Measurements from ENCODE around the gene MACROD2.

MACROD2 gene

DNA sequence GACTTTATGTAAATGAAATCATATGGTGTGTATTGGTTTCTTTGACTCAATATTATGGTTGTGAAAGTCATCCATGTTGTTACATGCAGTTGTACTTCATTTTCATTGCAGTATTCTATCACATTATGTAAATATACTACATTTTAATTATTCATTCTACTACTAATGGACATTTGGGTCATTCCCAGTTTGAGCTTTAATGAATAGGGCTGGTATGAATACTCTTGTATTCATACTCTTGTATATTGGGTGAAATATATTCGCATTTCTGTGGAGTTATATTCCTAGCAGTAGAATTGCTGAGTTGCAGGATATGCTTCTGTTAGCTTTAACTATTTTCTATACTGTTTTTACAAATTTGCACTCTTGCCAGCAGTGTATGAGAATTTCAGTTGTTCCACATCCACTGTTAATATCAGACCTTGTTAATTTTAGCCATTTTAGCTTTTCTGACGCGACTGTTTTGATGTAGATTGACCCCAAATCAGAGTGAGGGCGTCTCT is 1633.6 kb downstream of the MACROD2 start:
- no peak for DNase-seq (ENCODE audit: low read depth)

DNA sequence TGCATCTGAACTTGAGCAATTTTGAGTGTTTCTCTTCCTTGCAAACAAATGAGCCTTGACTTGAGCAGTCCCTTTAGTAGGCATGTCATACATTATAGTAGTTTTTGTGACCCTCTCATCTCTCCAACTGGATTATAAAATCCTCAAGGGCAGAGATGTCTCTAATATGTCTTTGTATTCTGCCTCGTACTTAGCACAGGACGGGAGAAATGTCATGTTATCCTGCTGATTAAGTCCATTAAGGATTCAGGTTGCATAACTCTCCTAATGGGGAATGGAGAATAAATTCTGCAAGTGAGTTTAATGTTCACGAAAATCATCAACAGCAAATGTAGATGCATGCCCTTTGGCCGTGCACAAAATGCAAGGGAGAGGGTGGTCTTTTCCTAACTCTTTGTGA is 1635.0 kb downstream of the MACROD2 start:
- no peak for DNase-seq (ENCODE audit: low read depth)

DNA sequence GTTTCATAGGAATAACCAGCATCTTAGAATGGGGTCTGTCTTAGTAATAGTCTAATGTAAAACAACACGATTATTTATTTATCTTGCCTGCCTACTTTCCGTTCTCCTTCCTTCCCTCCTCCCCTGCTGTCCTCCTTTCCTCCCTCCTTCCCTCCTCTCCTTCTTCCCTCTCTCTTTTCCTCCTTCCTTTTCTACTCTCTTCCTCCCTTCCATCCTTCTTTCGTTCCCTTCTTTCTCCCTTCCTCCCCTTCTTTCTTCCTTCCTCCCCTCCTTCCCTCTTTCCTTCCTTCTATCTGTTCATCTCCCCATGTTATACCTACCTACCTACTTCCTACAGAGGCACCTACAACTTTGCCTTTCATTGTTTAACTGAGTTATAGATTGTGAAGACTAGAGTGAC is 1637.4 kb downstream of the MACROD2 start:
- DNase-seq (ENCODE audit: low read depth) = no peak

DNA sequence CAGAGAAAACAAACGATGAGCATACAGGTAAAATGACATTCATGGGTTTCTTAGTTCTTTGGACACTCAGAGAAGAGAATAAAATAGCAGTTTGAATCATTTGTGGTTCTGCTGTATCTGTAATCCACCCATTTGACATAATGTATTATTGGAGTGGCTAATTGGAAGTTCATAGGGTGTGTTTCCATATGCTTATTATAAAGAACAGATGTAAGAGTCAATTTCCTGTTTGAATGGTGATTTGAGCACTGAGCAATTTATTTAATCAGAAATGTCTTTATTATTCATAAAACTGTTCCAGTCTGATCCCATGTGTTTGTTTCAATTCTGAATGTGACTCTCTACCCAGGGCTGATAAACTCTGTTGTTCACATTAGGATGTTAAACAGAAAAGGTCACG is 1638.8 kb downstream of the MACROD2 start:
- no peak for DNase-seq (ENCODE audit: low read depth)

DNA sequence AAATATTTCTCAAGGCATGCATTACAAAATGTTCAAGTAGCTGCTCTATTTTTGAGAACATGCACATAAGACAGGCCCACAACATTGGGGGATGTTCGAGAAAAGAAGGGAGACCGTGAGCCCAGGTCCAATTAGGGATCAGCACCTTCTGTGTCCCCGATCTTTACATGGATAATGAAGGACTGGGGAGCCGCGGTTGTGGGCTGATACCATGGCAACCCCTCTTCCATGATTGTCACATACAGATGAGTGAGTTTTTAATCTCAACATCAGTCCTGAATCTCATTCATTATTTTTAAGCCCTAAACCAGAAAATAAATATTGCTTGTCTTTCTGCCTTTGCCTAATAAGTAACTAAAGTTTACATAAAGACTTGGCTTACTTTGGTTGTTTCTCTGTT is 1642.2 kb downstream of the MACROD2 start:
- DNase-seq (ENCODE audit: low read depth) = no peak

DNA sequence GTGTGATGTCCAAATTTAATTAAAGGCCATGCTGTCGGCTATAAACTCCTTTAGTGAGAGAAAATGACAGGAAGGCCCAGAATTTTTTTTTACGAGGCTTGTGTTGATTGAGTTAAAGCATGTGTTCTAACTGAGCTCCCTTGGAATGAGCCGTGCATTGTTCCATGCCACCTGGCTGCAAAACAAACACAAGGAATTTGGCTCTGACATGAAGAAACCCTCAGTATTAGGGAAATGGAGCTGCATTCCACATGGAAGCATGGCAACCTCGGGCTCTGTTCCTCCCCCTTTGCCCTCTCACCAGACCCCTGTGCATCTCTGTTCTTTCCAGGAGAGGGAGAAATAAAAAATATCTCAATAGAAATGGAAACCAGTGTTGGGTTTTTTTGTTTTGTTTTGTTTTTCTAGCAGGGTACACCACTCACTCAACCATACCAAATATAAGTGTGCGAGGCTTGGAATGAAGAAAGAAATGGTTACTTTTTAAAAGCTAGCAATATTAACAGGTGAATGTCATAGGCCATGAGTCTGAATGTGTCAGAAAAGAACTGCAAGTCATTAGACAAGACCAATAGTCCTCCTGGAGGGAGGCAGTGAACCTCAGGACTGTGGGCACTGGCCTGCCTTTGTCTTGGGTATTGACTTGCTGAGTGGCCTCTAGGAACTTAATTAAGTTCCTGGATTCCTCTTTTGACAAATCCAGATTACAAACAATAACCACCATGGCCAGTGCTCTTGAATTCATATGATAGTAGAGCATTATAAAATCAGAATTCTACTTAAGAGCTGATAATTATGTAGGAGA is 1642.8 kb downstream of the MACROD2 start:
- DNase-seq (ENCODE audit: low read depth) = no peak

DNA sequence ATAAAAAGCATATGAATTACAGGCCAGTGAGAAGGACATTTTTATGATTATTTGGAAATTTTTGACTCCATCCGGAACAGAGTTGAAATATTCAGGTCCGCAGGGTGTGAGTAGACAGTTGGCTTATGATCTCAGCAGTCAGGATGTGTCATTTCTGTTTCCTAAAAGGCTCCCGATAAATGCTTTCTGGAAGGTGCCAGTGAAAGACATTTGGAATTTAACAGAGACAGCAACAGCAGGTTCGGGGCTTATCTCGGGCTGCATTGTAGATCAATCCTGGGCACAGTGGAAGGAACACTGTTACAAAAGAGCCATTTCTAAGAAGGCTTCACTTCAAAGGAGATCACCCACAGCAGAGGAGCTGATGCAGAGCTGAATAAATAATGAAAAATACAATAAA is 1643.5 kb downstream of the MACROD2 start:
- no peak for DNase-seq (ENCODE audit: low read depth)

DNA sequence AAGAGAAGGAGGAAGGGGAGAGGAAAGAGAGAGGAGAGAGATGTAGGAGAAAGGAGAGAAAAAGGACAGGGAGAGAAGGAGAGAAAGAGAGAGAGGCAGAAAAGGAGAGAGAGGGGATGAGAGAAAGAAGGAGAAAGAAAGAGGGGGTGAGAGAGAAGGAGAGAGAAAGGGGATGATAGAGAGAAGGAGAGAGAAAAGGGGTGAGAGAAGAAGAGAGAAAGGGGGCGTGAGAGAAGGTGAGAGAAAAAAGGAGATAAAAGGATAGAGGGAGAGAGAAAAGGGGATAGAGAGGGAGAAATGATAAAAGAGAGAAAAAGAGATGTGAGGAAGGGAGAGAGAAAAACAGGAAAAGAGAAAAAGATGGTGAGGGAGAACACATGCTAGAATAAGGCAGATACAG is 1644.5 kb downstream of the MACROD2 start:
- DNase-seq (ENCODE audit: low read depth) = no peak

DNA sequence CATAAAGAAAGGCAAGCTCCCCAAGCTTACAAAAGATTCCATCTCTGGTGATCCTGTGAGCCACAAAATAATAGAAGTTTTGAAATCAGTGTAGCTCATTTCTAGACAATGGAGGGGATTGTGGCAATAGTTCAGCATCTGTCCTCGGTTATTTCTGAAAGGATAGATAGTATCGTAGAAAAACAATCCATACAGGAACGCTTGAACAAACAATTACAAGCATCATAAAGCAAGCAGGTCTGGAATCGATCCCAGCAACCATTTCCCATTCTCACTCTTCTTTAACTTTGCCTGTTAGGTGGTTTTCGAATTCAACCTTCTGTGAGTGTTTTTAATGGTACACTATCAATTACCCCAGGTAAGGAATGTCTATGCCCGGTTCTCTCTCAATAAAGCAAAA is 1646.8 kb downstream of the MACROD2 start:
- no peak for DNase-seq (ENCODE audit: low read depth)

DNA sequence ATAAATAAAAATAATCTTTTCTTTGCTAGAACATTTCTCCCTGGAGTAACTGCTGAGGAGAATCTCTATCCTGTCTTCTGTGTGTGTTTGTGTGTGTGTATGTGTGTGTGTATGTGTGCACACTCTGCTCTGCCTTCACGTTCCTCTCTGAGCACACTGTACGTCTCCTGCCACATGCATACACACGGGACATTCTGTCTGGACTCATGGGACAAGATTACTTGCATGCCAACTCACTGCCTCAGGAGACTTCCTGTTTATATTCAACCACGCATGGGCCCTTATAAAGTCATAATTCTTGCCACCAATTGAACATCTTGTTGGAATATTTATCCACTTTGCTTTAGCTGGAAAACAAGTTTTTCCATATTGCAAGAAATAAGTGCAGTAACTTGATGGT is 1647.4 kb downstream of the MACROD2 start:
- DNase-seq (ENCODE audit: low read depth) = no peak

DNA sequence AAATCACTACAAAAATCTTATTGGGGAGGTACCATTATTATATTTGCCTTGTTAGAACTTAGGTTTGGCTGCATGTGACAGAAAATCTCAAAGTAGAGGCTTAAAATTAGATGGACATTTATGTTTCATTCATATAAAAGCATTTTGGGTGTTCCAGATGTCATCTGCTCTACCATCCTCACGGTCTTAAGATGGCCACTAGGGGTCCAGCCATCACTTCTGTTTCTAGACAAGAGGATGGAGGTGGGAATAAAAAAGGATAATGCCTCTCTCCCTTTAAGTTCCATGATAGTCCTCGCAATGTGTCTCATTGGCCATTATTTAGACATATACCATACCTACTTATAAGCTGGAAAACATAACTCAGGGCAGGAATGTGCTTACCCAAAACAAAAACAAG is 1648.4 kb downstream of the MACROD2 start:
- DNase-seq (ENCODE audit: low read depth) = no peak

DNA sequence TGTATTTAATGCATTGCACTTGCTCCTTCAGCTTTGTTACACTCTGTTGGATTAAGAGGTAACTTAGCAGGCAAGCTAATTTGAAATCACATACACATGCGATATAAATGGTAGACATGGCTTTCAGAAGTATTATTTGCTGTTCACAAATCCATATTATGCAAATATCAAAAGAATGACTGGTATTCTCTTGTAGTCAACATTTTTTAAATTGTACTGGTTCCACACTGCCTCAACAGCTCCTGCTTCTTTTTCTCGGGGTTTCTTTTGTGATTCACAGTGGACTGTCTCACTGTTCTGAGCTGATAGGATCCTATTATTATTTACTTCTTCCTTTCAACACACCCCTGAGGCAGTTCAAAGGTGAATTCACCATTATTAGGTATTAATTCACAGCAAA is 1650.5 kb downstream of the MACROD2 start:
- no peak for DNase-seq (ENCODE audit: low read depth)

DNA sequence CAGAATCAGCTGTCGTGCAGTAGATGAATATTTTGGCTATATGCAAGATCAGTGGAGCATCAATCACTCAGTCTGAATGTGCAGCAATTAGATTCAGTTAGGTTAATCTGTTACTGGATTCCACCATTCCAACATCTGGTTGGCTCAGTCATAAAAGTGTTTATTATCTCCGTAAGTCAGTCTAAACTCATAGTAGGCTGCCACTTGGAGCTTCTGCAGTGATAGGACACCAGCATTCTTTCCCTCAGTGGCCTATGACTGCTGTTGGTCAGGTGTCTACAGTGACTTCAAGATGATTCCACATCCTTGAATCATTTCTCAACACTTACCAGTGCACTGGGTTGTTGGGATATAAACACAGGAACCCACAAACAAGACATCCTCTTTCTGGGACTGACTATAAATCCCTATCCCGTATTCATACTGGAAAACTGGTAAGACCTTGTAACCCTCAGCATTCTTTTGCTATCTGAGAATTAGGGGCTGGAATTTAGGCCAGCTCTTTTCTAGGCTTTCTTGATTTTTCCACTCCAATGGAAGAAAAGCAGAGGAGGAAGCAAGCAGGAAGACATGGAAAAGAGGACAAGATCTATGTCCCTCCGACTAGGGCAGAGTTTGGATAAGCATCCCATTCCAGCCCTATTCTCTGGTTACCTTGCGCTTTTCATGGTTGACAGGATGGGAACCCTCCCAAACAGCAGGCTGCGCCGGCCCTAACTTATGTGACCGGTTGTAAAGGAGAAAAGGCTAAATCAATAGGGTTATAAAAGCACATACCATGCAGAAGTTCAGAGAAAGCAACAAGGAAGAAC is 1658.3 kb downstream of the MACROD2 start:
- DNase-seq (ENCODE audit: low read depth) = no peak

DNA sequence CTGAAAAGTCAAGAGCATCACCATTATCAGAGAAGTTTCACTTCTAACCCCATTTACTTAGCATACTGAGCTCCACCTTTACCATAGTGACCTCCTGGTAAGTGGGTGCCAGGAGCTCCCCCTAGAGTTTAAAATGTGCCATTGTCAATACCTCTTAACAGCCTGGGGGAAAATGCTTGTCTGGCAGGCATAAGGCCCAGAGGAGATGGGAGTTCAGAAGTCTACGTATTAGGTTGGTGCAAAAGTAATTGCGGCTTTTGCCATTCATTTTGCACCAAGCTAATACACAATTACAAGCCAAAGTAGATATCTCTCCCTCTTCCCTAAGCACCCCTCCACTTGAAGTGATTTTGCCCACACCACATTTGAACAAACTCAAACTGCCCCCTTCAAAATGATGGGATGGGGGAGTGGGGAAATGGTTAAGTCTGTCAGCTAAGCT is 1658.9 kb downstream of the MACROD2 start:
- DNase-seq (ENCODE audit: low read depth) = no peak

DNA sequence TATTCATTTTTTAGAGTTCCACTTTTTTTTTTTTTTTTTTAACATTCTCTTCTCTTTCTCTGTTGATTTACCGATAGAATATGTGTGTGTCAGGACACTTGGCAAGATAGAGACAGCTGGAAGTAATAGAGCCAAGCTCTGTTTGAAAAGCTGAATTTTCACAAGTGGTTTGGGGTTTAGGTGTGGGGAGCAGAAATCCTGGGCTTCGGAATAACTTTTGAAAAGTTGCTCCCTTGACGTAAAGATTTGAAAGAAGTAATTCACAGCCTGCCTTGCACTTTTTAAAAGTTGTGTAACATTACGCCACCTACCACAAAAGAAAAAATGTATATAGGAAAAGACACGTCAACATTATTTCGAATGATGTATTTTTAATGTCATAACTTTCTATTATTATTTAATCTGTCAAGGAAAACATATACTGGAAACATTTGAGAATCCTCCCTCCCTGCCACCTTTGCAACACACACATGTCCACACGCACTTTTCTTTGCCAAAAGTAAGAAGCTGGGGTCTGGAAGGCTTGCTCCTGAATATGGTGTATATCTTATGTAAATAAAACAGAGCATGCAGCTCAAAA is 1660.1 kb downstream of the MACROD2 start:
- no peak for DNase-seq (ENCODE audit: low read depth)

DNA sequence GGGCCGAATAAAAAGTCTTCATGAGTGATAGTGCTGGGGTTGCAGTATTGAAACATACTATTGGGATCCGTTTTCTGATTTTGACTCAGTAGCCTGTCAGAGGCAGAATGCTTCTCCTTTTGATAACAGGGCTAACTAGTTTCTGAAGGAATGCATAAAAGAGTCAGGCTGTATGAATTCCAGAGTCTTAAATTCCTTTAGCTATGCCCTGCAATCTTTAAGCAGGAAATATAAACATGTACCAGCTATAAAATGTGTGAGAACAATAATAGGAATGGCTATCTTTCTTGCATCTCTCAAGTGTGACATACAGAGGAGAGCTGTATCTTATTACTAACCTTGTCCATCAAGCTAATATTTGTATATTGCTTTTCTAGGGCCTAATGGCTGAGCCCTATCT is 1660.8 kb downstream of the MACROD2 start:
- DNase-seq (ENCODE audit: low read depth) = no peak

DNA sequence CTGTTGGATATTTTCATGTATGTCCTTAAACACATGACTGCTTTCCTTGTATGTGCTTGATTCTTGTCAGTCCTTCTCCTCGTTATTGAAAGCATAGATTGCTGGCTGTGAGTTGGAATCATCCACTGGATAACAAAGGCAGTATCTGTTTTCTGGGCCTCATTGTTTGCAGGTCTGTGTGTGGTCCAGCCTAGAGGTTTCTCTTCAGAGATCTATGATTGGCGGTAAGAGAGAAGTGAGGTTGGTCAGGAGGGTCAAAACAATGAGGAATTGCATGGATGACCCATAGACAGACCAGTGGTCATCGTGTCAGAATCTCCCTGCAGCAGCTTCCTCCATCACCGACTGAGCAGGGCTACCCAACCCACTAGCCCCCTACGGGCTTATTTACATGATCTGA is 1663.0 kb downstream of the MACROD2 start:
- DNase-seq (ENCODE audit: low read depth) = no peak

DNA sequence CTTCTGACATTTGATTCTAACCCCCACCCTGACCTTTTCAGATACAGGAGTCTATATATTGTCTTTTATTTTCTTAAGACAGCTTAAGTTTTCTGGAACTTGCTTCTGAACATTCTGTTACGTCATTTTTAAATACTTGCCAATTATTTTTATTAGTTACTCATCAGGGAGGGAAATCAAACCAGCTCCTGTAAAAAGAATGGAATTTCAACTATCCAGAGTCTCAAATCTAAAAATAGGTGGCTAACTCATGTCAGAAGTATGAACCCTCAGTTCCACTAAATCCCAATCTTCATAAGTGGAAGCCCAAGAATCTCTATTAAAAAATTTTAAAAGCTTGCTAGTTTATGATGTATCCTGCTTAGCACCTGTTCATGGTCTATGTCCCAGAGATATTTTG is 1677.9 kb downstream of the MACROD2 start:
- DNase-seq (ENCODE audit: low read depth) = no peak

DNA sequence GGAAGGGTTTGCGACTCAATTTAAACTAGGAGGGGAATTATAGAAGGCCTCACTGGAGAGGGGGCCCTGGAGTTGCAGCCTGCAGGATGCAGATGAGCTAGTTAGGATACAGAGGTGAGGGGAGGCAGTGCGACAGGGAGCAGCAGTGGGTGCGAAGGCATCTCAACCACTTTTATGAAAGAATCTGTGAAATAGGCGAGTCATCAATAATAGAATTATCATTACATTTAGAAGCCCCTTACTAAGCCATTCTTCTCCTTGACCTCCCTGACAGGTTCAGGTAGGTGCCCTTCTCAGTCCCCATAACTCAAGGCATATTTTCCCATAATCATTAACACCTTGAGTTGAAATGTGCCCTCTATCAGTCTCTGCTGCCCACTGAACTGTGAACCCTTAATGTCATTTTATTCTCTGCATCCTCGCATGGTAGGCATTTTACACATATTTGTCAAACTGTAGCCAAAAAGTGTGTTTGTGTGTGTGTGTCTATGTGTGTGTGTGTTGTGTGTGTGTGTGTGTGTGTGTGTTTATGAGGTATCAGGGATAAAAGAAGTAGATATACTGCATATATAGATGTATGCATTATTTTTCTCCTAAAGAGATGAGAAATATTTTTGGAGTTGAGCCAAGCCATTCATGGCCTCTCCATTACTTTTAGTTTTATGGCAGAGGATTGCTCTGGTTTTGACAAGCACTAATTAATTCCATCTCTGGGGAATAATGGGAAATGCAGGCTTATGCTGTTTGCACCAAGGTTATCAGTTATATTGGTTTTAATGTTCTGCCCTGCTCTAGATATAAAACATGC is 1679.1 kb downstream of the MACROD2 start:
- no peak for DNase-seq (ENCODE audit: low read depth)

DNA sequence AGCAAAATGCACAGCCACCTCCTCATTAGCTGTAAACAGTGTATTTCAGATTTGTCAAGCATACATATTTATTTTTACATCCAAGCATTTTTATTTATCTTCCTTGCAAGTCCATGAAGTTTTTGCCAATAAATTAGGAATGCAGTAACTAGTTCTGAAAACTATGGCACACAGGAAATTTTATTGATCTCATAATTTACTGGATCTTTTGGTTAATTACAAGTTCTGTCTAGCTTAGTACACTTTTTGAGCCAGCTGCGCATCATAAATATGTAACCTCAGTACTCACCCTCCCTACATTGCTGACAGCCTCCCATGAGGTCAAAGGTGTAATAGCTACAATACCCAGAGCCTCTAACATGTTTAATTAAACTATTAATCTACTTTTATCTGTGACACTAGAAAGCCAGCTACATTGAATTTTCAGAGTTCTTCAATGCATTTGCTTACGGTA is 1679.8 kb downstream of the MACROD2 start:
- DNase-seq (ENCODE audit: low read depth) = no peak

DNA sequence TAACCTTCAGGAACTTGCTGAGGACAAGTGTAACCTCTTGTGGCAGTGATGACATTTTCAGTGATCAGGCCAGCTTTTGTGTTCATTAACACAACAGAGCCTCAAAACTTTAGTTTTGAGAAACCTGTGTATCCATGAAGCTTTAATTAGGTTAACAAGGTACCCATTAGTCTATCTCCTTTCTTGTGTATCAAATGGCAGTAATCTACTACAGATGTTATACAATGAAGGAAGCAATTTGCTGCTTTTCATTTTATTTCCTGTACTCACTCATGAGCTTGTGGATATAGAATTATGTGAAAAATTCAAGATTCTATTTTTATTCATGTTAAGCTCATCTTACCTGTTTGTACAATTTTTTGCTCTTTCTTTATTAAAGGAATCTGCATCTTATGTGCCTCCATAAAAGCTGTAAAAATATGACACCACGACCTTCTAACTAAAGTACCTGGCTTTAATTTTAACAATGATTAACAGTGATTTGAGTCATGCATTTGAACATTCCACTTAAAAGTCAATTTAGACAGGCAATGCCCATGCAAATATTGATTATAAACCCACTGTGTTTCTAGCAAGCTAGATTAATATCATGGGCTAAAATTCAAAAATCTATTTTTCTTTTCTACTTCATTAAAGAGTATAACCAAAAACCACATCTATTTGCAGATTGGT is 1680.6 kb downstream of the MACROD2 start:
- DNase-seq (ENCODE audit: low read depth) = no peak
